GM21360 (cell line): ENCODE results near the gene PRKCA.

ENCODE experiments used
- ATAC-seq: cut with Tn5 transposase; IDR thresholded peaks from one replicate; pipeline ENCODE4 v1.9.1; 2021; ENCODE audit warnings: mild to moderate bottlenecking, moderate library complexity; ENCODE audit not compliant: unreplicated experiment

The PRKCA gene

DNA sequence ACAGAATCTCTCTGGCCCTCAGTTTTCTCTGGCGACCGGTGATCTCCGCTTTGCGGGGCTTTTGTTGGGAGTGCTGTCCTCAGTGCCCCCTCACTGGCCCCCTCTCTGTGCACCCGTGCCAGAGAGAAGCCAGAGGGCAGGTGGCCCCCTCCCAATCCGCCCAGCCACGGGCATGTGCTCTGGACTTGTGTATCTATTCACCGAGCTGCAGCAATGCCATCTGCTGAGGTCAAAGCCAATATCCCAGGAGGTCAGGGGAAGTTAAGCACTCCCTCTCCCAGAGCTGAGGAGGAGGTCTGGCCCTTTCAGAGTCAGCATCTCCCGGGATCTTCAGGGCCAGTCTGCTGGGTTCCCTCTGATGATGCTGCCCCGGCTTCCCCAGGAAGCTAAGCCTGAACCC is 537.6 kb downstream of the PRKCA start:
- ATAC-seq = no peak

GRCh38 chr17:66841328-66841727 is 538.9 kb downstream of the PRKCA start:
- no peak for ATAC-seq

GRCh38 chr17:66841744-66842143 is 539.3 kb downstream of the PRKCA start:
- ATAC-seq = no peak

- ATAC-seq = no peak
Observed at GRCh38 chr17:66842505-66842904, 540.1 kb downstream of the PRKCA start.

GRCh38 chr17:66842959-66843358 is 540.5 kb downstream of the PRKCA start:
- ATAC-seq = no peak

DNA sequence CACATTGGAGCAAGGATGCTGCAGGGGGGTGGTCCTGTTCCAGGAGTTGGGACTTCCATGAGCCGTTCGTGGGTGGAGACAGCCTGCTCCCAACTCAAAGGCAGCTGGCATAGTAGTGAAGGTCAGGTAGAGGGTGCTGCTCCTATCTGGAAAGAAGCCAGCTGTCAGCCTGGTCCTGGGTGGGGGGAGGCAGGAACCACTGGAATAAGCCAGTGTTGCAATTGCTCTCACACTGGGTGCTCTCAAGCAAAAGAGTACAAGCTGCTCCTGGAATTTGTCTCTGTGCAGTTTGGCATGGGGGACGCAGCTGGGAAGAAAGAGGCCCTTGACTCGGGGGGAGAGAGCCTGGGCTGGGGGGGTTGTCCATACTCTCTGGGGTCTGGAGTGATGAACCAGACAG is 541.2 kb downstream of the PRKCA start:
- ATAC-seq = no peak

DNA sequence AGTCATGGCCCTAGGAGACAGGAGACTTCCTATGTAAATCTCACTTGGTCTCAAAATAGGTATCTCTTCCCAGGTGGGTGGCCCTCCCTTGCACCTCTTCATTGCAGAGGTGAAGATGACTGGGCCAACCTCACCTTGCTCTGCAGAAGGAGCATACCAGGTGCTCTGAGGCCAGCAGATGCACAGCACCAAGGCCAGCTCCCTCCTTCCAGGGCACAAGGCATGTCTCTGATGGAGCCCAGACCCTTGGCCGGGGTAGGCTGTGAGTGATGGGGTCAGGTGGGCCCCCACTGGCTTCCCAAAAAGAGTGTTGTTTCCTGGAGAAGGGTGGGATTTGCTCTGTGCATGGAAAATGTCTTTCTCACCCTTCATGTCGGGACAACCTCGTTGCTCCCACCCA is 545.3 kb downstream of the PRKCA start:
- no peak for ATAC-seq

DNA sequence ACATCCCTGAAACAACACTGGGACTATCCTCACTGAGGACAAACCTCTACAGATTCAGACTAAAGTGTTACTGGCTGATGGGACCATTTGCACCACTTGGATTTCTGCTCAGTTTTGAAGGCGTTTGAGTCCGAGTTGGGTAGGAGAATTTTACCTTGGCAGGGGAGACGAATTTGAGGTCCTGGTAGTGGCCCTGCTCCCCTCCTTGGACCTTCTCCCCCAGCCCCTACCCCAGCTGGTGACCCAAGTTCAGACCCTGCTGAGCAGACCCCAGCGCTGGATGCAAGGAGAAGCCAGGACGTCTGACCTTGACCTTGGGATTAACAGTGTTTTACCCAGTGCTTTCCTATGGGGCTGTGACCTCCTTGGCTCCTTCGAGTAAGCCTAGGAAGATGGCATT is 546.1 kb downstream of the PRKCA start:
- ATAC-seq = no peak

- no peak for ATAC-seq
Observed at GRCh38 chr17:66849032-66849655, 546.7 kb downstream of the PRKCA start.

GRCh38 chr17:66849851-66850580 is 547.6 kb downstream of the PRKCA start:
- no peak for ATAC-seq

GRCh38 chr17:66850692-66851091 is 548.3 kb downstream of the PRKCA start:
- ATAC-seq = no peak

DNA sequence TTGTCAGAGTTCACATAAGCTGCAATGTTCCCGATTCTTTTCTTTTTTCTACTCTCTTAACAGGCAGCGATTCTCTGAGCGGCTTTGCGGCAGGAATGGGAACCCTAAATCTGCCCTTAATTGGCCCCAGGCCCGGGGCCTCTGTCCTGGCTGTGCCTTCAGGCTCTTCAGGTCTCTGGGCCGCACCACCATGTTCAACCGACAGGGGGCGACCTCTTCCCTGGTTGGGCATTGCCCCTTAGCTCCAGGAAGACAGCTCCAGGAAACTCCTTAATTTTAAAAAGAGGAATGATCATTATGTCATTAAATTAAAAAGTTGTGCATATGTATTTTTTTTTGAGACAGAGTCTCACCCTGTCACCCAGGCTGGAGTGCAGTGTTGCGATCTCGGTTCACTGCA is 552.8 kb downstream of the PRKCA start:
- no peak for ATAC-seq

DNA sequence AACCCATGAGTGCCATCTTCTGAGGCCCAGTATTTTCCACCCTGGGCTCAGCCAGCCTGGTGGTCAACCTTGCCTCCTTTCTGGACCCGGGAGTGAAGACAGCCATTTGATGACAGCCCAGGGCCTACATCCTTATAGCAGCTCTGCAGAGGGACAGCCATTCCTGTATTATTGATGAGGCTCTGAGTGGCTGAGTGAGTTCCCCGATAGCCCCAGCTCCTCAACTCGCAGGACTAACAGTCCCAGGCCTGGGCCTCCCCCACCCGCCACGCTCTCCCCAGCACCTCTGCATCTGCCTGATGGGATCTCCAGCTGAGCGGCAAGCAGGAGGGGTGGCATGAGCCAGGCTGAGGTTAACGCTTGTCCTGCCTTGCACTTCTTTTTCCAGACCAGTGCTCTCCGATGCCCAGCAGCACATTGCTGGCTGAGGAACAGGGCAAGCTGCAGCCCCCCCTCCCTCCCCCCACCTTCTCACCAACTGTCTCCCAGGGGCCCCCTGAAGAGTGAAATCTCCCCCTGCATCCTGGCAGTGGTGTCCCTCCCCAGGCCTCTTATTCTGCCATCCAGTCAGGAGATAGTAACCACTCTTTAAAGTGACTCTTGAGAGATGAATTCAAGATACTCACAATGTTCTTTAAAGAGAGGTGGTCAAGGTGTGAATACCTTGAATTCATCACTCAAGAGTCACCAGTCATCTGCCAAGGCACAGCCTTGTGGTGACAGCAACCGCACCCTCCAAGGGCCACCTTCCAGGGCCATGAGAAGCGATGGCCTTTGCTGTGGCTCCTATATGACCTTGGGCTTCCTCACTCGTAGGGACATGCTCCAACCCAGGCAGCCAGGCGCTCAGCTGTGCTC is 556.0 kb downstream of the PRKCA start:
- no peak for ATAC-seq

- no peak for ATAC-seq
Observed at GRCh38 chr17:66859353-66859752, 556.9 kb downstream of the PRKCA start.

DNA sequence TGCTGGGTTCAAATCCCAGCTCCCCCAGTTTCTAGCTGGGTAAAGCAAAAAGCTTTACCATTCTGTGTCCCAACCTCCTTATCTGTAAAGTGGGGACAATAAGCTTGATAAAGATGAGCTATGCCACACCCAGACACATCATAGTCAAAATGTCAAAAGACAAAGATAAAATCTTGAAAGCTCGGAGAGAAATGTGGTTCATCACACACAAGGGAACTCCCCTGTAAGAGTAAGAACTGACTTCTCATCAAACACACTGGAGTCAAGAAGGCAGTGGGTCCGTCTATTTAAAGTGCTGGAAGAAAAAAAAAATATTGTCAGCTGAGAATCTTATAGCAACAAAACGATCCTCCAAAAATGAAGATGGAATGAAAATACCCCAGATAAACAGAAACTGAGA is 557.8 kb downstream of the PRKCA start:
- no peak for ATAC-seq
